GM19099 (cell line): Measurements from ENCODE around the gene NINL.

Source experiments
- POLR2A ChIP-seq: IDR thresholded peaks from 3 replicates; pipeline ENCODE4 v1.6.1; 2011; ENCODE audit warnings: low read depth; ENCODE audit not compliant: insufficient read length; ENCODE audit errors: extremely low read depth

The NINL gene

GRCh38 chr20:25604611-25605010 lies 19.3 kb upstream of the NINL start:
- TF ChIP-seq POLR2A: no peak

DNA sequence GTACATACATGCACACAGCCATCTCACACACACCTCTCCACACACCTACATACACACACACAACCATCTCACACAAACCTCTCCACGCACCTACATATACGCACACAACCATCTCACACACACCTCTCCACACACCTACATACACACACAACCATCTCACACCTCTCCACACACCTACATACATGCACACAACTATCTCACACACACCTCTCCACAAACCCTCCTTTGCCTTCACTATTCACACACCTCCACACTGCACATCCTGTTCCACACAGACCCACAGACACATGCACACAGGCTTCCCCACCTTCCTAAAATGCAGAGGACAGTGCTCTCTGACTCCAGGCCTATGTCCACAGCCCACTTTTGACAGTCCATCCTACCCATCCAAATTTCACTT lies 16.3 kb upstream of the NINL start:
- TF ChIP-seq POLR2A: no peak

DNA sequence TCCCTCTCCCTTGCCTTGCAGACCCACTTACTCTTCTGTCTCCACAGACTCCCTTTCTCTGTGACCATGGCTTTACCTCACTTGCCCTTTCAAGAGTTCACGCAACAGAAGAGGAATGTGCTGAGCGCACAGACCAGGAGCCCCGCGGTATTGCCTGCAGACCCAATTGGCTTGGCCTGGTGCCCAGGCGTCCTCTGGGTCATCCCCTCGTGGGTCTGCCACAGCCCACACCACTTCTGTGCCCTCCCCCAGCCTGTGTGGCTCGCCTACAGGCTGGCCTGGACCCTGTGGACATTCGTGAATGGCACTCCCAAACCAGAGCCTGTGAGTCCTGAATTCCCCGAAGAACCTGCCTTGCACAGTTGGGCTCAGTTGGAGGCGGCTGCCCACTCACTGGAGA lies 15.3 kb upstream of the NINL start:
- TF ChIP-seq POLR2A: no peak

DNA sequence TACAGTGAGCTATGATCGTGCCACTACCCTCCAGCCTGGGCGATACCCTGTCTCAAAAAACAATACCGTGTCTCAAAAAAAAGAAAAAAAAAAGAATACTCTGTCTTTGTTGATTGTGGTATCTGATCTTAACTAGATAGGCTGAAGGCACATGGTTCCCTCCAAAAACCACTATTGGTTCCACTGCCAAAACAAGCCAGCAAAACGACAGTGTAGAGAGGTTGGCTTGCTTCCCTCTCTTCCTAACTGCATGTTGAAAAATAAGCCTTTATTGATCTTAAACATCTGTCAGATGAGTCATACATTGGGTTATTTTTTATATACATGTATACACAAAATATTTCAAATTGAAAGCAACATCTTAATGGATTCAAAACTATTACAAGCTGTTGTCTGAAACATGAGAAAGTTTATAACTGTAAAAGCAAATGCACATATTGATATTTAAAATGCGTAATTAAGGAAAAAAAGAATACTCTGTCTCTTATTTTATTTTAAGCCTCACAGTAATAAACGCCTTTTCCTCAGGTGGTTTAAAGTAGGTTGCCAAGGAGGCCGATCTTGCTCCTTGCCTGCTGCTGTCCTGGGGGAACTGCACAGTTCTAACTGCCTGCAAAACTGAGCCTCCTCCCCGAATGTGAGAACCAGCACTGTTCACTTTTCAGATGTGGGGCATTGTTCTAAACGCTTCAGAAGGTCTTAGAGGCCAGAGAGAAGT lies 7.0 kb upstream of the NINL start:
- TF ChIP-seq POLR2A: no peak

DNA sequence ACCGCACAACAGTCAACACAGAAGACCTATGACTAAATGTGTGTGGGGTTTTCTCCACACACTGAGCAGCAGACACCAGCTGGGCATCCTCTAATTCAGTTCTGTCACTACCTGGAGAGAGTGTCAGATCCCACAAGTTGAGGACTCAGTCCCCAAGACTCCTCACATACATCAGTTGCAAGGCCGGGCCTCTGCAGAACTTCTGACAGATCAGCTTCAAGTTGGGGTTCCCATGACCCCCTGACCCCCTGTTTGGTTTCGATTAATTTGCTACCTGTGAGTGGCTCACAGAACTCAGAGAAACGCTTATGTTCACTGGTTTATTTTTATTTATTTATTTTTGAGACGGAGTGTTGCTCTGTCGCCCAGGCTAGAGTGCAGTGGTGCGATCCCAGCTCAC lies 3.2 kb upstream of the NINL start:
- TF ChIP-seq POLR2A: no peak

- no peak for TF ChIP-seq POLR2A
Observed at GRCh38 chr20:25587536-25587935, 2.2 kb upstream of the NINL start.

- no peak for TF ChIP-seq POLR2A
Observed at GRCh38 chr20:25586877-25587276, 1.5 kb upstream of the NINL start.

DNA sequence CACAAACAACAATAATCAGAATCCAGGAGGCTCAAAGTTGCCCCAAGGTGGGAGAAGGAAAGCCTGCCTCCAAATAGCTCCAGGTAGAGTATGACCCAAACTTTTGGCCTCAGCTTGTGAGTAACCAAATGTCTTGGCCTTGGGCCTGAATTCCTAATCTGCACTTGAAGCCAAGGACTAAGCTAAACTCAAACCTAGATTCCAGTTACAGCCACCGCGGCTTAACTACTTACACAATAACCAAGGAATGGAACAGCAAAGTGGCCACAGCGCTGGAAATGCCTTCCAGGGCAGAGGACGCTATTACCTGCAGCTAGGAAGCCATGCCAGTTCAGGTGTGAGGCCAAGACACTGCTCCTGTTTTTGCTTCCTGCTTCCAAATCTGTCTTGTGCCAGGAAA lies 4.6 kb downstream of the NINL start:
- no peak for TF ChIP-seq POLR2A

DNA sequence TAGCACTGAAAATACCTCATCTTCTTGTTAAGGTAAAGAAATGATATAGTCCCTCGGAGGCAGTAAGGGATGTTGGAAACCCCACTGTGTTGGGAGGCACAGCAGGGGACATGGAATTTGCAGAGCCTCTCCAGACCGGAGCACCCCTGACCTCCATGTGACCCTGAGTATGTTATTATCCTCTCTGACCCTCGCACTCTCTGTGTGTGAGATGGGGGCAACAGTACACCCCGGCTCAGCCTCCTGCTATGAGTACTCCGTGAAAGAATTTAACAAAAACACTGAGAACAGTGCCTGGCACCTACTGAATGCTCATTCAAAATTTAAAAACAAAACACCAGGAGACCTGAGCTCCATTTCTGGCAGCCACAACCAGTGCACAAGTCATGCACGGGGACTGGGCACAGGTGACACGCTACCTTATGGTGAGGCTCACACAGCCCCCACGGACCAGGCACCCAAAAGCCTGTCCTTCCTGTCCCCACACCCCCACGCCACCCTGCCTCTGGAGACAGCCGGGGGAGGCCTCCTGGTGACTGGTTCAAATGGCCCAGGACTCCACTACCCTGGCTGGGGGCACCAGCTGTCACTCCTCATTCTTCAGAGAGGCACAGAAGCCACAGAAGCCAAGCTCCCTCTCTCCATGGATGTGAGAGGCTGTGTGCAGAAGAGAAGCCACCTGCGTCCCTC lies 6.1 kb downstream of the NINL start:
- TF ChIP-seq POLR2A: no peak

DNA sequence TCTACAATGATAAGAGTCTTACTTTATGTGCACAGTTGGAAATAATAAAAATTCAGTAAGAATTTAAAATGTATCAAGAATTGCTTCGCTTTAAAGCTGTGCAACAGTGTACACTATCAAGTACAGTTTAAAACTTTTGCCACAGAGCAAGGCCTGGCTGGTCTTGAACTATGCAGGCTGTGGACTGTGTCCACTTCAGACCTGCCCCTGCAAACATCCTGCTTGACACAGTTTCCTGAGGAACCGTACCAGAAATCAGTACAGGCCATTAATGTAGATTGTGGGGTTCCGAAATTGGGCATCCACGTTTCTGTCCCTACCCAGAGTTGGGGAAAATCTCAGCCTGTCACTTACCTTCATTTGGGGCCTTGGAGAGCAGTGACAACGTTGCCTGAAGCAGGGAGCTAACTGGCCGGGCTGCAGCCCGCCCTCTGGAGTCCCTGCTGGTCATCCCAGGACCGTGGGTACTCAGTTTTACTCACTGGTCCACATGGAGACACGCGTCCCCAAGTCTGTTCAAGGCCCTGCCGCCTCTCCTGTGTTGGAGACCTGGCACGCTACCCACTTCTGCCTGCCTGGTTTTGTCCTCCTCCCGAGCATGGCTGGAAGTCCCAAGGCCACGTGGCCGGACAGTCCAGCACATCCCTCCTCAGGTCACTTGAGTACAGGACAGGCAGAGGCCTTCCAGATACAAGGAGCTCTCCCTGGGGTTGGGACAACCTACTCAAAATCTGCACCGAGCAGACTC lies 8.4 kb downstream of the NINL start:
- TF ChIP-seq POLR2A: no peak

DNA sequence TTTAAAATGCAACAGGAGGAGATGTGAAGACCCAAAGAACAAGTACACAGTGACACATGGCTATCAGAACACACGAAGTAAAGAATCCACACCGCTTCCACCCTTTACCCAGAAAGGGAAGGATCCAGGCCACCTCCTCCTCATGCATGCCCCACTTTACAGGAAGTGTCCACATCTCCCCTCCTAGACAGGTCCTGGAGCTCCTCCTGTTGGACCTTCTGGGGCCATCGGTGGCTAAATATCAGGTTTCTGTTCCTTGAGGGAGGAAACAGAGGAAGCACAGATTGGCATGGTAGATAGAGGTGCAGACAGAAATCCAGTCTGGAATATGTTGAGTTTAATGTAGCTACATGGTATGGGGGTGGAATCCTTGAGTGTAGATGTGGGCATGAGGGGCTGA lies 10.9 kb downstream of the NINL start:
- TF ChIP-seq POLR2A: no peak

- no peak for TF ChIP-seq POLR2A
Observed at GRCh38 chr20:25573288-25574251, 11.8 kb downstream of the NINL start.

DNA sequence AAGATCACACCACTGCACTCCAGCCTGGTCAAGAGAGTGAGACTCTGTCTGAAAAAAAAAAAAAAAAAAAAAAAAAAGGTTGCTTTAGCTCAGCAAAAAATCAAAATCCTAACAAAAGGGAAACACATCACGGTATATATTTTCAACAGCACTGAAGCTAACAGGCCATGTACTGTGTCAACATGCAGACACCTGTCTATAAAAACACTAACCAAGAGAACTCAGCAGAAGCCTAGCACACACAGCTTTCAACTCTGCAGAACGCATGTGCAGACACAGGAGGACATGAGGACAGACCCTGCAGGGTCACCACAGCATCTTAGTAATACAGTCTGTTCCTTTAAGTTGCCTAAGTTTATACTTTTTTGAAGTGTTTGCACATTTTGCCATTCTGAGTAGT lies 13.5 kb downstream of the NINL start:
- no peak for TF ChIP-seq POLR2A

GRCh38 chr20:25571240-25571639 lies 14.1 kb downstream of the NINL start:
- TF ChIP-seq POLR2A: no peak

- TF ChIP-seq POLR2A: no peak
Observed at GRCh38 chr20:25570148-25570530, 15.2 kb downstream of the NINL start.
